ENCODE data around the gene BICD2. TPM values are rescaled to one million over a fixed set of nuclear protein-coding genes. Genes with fewer than 3 reads are reported as not detected.
A peak's percentile ranks its signal among the peaks of the same experiment; 100 is the strongest.

BICD2 gene
- total RNA-seq, 1 donor from 2014 or later: 31.0 TPM

- intact Hi-C loops (cut with DNase I): no loop called here
- ATAC-seq (no peak), DNase-seq (ENCODE audit: low spot score) (no peak)
Observed at GRCh38 chr9:92706218-92706940, 58.3 kb downstream of the BICD2 start.

- intact Hi-C loops (cut with DNase I): no loop called here
- no peak for DNase-seq (ENCODE audit: low spot score)
- ATAC-seq: no peak
Observed at GRCh38 chr9:92704528-92704927, 60.1 kb downstream of the BICD2 start.

- intact Hi-C loops (cut with DNase I): no loop called here
- ATAC-seq (no peak), DNase-seq (ENCODE audit: low spot score) (no peak)
Observed at GRCh38 chr9:92696619-92697018, 68.0 kb downstream of the BICD2 start.

GRCh38 chr9:92686954-92687353, 77.7 kb downstream of the BICD2 start:
- ATAC-seq (no peak), DNase-seq (ENCODE audit: low spot score) (no peak)
- intact Hi-C loops (cut with DNase I): no loop called here

GRCh38 chr9:92685022-92685421, 79.6 kb downstream of the BICD2 start:
- intact Hi-C loops (cut with DNase I): no loop called here
- ATAC-seq (no peak), DNase-seq (ENCODE audit: low spot score) (no peak)

- DNase-seq (ENCODE audit: low spot score) (no peak), ATAC-seq (no peak)
- intact Hi-C loops (cut with DNase I): no loop called here
Observed at GRCh38 chr9:92682269-92682668, 82.4 kb downstream of the BICD2 start.

GRCh38 chr9:92680166-92681119, 84.2 kb downstream of the BICD2 start:
- intact Hi-C loops (cut with DNase I): no loop called here
- ATAC-seq (no peak), DNase-seq (ENCODE audit: low spot score) (no peak)

GRCh38 chr9:92679413-92680165, 85.0 kb downstream of the BICD2 start:
- intact Hi-C loops (cut with DNase I): no loop called here
- ATAC-seq (no peak), DNase-seq (ENCODE audit: low spot score) (no peak)

GRCh38 chr9:92671323-92671722, 93.3 kb downstream of the BICD2 start:
- ATAC-seq (no peak), DNase-seq (ENCODE audit: low spot score) (peak; percentile 75)
- intact Hi-C loops (cut with DNase I): no loop called here

- intact Hi-C loops (cut with DNase I): no loop called here
- ATAC-seq: peak; percentile 99
- DNase-seq (ENCODE audit: low spot score): peak; percentile 98
Observed at GRCh38 chr9:92669890-92670708, 94.5 kb downstream of the BICD2 start, which contains the start of gene IPPK. Gene IPPK (minus strand): TSS chr9:92670131. CDS start chr9:92669988, 143 bp downstream.

GRCh38 chr9:92669527-92669889, 95.1 kb downstream of the BICD2 start:
- ATAC-seq: peak; percentile 1
- intact Hi-C loops (cut with DNase I): no loop called here
- DNase-seq (ENCODE audit: low spot score): no peak

- DNase-seq (ENCODE audit: low spot score) (no peak), ATAC-seq (no peak)
- intact Hi-C loops (cut with DNase I): no loop called here
Observed at GRCh38 chr9:92668746-92669526, 95.7 kb downstream of the BICD2 start.

- DNase-seq (ENCODE audit: low spot score) (no peak), ATAC-seq (no peak)
- intact Hi-C loops (cut with DNase I): no loop called here
Observed at GRCh38 chr9:92666912-92667532, 97.6 kb downstream of the BICD2 start.

- DNase-seq (ENCODE audit: low spot score): no peak
- ATAC-seq: no peak
- intact Hi-C loops (cut with DNase I): no loop called here
Observed at GRCh38 chr9:92666236-92666635, 98.4 kb downstream of the BICD2 start.

GRCh38 chr9:92665836-92666235, 98.8 kb downstream of the BICD2 start:
- ATAC-seq: no peak
- DNase-seq (ENCODE audit: low spot score): no peak
- intact Hi-C loops (cut with DNase I): no loop called here

GRCh38 chr9:92664394-92665152, 100.1 kb downstream of the BICD2 start:
- DNase-seq (ENCODE audit: low spot score) (no peak), ATAC-seq (no peak)
- intact Hi-C loops (cut with DNase I): no loop called here

GRCh38 chr9:92663951-92664350, 100.7 kb downstream of the BICD2 start:
- intact Hi-C loops (cut with DNase I): no loop called here
- ATAC-seq (no peak), DNase-seq (ENCODE audit: low spot score) (no peak)

All from sciatic nerve (tissue), 2 donors.